Spleen (tissue), 7 donors: ENCODE results near the gene PRELID3B.

ENCODE experiments used
- POLR2A ChIP-seq, 3 donors: fragments of 450-650 bp; IDR thresholded peaks; one replicate each; pipeline ENCODE4 v1.5.1; 2017; ENCODE audit warnings: antibody characterized with exemption in 3 of 3, mild to moderate bottlenecking in 1 of 3
- TF ChIP-seq, protein P1 (sequence below), 11 experiments: fragments of 200-600 bp in 7 of 11; fragments of 450-650 bp in 4 of 11; sonication (generic) in 4 of 11; IDR thresholded peaks in 8 of 11; conservative IDR thresholded peaks in 3 of 11; 1 replicate in 7 of 11; 2 replicates in 4 of 11; pipeline versions ENCODE4 v1.4.0 to v1.8.0; 2016 to 2021; ENCODE audit warnings: antibody characterized with exemption in 11 of 11, inconsistent platforms in 4 of 11, mild to moderate bottlenecking in 1 of 11
- donor health status: DM: no; HTN: no; CAD: no; lungs with moderate emphysema.
- donor health status: DM: no; HTN: no; CAD: no.
- donor health status: DM: no; HTN: no; CAD: no.

DNA sequence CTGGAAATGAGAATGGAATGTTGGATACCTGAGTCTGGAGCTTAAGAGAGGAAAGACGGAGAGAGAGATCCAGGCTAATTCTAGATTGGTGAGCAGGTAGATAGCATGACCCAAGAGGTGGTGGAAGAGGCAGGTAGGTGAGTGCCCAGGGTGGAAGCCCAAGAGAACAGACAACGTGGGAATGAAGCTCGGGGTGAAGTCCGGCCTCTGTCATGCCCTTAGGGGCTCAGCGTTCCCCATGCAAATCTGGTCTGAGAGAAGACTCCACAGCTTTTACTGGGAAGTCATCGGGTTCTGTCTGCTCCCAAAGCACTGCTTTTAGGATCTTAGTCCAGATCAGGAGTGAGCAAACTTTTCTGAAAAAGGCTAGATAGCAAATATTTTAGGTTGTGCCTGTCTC lies 57.9 kb downstream of the PRELID3B start:
- TF ChIP-seq, protein P1, sequence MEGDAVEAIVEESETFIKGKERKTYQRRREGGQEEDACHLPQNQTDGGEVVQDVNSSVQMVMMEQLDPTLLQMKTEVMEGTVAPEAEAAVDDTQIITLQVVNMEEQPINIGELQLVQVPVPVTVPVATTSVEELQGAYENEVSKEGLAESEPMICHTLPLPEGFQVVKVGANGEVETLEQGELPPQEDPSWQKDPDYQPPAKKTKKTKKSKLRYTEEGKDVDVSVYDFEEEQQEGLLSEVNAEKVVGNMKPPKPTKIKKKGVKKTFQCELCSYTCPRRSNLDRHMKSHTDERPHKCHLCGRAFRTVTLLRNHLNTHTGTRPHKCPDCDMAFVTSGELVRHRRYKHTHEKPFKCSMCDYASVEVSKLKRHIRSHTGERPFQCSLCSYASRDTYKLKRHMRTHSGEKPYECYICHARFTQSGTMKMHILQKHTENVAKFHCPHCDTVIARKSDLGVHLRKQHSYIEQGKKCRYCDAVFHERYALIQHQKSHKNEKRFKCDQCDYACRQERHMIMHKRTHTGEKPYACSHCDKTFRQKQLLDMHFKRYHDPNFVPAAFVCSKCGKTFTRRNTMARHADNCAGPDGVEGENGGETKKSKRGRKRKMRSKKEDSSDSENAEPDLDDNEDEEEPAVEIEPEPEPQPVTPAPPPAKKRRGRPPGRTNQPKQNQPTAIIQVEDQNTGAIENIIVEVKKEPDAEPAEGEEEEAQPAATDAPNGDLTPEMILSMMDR (IDR thresholded peaks at IDR 0.05 in 8 of 11, conservative IDR thresholded peaks at IDR 0.05 in 3 of 11): no peak
- TF ChIP-seq POLR2A (IDR thresholded peaks at IDR 0.05): no peak
